ENCODE data around the gene MRPL14.

MRPL14 gene

GRCh38 chr6:44067173-44068139, 59.8 kb downstream of the MRPL14 start:
- no peak for TF ChIP-seq CTCF (conservative IDR thresholded peaks at IDR 0.05; ENCODE audit: control insufficient read depth, insufficient read depth, low read depth, low read length)
- peak; percentile 57 for DNase-seq (ENCODE audit: low read depth)
- no peak overlapping the region for H3K4me3 ChIP-seq (ENCODE audit: control insufficient read depth, low read depth, low read length)

GRCh38 chr6:44066394-44067172, 60.7 kb downstream of the MRPL14 start:
- DNase-seq (ENCODE audit: low read depth): no peak
- no peak for TF ChIP-seq CTCF (conservative IDR thresholded peaks at IDR 0.05; ENCODE audit: control insufficient read depth, insufficient read depth, low read depth, low read length)
- H3K4me3 ChIP-seq (ENCODE audit: control insufficient read depth, low read depth, low read length): no peak overlapping the region

GRCh38 chr6:44065443-44066140, 61.7 kb downstream of the MRPL14 start:
- no peak for DNase-seq (ENCODE audit: low read depth)
- no peak for TF ChIP-seq CTCF (conservative IDR thresholded peaks at IDR 0.05; ENCODE audit: control insufficient read depth, insufficient read depth, low read depth, low read length)
- H3K4me3 ChIP-seq (ENCODE audit: control insufficient read depth, low read depth, low read length): no peak overlapping the region

- no peak for TF ChIP-seq CTCF (conservative IDR thresholded peaks at IDR 0.05; ENCODE audit: control insufficient read depth, insufficient read depth, low read depth, low read length)
- DNase-seq (ENCODE audit: low read depth): no peak
- no peak overlapping the region for H3K4me3 ChIP-seq (ENCODE audit: control insufficient read depth, low read depth, low read length)
Measured at GRCh38 chr6:44064948-44065272, 62.3 kb downstream of the MRPL14 start.

- TF ChIP-seq CTCF (conservative IDR thresholded peaks at IDR 0.05; ENCODE audit: control insufficient read depth, insufficient read depth, low read depth, low read length): no peak
- DNase-seq (ENCODE audit: low read depth): peak; percentile 99
- H3K4me3 ChIP-seq (ENCODE audit: control insufficient read depth, low read depth, low read length): no peak overlapping the region
Measured at GRCh38 chr6:44064089-44064947, 62.9 kb downstream of the MRPL14 start.
